Activated CD8-positive, alpha-beta memory T cell treated with anti-CD3 and anti-CD28 coated beads for 48 hours (primary cell): ENCODE results near the gene KANSL1.

Source experiments
- DNase-seq, 3 experiments: peaks; one replicate each; pipeline ENCODE4 v3.0.0-alpha.2; 2020; ENCODE audit warnings: low read depth in 2 of 3, low spot score in 2 of 3

KANSL1 gene

DNA sequence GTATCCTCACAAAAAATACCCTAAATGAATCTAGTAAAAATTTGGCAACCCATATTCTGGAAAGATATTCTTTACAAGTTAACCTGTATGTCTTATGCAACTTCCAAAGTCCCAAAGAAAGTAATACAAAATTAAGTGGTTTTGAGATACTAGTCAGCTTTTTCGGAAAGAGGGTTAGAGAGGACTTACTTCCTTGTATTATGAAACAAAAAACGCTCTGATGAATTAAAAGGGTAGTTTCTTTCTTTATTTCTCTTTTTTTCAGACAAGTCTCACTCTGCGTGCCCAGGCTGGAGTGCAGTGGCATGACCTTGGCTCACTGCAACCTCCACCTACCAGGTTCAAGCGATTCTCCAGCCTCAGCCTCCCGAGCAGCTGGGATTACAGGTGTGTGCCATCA, 51.6 kb downstream of the KANSL1 start:
- DNase-seq: no peak

DNA sequence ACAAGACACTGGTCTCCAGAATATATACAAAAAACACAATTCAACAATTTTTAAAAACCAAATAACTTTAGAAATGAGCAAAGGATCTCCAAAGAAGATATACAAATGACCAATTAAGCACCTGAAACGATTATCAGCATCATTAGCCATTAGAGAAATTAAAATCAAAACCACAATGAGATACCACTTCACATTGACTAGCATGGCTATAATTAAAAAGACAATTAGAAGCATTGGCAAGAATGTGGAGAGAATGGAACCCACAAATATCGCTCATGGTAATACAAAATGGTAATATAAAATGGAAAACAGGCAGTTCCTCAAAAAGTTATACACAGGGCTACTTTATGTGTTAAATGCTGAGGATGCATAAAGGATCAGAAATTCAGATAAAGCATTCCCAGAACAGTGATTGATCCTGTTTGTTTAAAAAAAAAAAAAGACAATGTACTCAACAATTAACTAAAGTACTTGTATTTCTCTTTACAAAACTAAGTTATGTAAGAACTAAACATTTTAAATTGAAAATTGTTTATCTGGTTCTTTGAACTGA, 52.5 kb downstream of the KANSL1 start:
- DNase-seq: no peak

DNA sequence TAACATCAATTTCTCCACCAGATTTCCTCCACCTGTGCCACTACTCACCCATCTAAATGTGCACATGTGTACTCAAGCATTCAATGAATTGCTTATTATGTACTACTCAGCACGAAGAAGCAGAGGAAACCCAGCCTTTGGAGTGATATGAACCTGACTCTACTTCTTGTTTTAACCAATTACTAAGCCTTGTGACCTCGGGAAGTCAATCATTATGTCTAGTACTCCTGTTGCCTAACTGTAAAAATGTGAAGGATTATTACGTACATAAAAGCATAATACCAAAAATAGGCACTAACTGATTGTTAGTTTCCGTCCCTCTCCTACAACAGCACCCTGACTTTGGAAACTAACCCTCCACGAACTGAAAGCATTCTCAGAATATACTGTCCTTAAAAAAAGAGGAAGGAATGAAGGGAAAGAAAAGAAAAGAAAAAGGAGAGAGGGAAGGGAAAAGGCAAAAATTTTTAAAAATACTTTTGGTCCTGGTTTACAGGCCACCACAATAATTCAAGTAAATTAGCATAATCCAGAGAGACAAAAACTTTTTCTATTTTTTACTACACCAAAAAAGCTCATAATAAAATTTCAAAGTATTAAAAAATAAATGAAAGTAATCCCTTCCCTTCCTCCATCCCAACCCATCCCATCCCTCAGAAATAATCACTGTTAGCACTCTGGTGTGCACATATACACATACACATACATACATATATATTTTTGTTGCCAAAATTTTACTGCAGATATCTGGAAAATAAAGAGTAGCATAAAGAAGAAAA, 53.6 kb downstream of the KANSL1 start:
- DNase-seq: no peak

DNA sequence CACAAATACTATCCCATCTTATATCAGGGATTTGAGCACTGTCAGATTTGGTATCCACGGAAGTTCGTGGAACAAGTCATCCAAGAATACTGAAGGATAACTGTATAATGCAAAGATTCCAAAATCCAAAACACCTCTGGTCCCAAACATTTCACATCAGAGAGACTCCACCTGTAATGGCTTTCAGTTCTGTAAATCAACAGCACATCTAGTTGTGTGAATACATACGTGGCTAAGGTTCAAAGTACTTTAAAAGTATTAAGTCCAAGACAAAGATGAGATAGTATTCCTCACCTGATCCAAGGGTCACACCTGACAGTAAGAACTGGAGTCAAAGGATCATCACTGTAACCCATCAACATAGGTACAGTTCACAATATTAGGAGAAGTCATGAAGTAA, 54.8 kb downstream of the KANSL1 start:
- no peak for DNase-seq

DNA sequence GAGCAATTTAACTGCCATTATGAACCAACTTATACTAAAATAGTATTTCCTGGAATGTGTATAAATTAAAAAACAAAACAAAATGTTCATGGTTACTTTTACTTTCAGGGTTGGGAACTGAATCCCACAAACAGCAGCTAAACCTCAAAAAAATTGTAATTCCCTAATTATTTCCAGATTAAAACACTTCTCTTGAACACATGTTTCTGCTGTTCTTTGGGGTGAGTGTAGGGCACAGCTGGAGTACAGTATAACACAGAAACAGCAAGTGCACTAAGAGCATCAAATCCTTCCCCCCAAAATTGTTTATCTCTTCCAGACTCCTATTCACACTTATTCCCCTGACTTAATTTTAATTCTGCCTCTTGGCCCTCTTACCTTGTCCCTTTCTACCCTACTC, 56.4 kb downstream of the KANSL1 start:
- DNase-seq: no peak

DNA sequence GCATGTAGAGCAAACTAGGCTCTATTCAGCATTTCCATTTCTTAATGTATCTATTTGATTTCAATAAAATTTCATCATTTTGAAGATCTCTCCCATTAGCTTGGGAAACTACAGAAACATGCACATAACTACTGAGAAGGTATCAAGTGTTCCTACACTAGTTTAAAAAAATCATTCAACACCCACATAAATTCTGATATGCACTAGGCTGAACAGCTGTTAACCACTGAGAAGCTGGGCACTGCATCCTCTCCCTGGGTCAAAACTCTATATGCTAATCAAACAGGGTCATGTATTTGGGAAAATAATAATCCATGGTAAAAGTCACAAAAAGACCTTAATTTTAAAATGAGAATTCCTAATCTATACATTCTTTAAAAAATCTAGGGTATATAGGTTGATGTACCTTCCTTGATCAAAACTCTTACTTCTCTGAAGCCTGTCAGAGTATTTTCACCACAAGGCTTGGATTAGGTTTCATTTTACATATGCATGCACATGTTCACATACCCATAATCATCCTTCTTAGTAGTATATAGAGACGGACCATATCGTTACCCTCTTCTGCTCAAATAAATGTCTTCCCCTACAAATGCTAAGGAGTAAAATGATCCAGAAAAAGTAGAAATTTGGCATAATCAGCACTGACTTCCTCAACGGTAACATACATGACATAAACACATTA, 57.2 kb downstream of the KANSL1 start:
- no peak for DNase-seq

DNA sequence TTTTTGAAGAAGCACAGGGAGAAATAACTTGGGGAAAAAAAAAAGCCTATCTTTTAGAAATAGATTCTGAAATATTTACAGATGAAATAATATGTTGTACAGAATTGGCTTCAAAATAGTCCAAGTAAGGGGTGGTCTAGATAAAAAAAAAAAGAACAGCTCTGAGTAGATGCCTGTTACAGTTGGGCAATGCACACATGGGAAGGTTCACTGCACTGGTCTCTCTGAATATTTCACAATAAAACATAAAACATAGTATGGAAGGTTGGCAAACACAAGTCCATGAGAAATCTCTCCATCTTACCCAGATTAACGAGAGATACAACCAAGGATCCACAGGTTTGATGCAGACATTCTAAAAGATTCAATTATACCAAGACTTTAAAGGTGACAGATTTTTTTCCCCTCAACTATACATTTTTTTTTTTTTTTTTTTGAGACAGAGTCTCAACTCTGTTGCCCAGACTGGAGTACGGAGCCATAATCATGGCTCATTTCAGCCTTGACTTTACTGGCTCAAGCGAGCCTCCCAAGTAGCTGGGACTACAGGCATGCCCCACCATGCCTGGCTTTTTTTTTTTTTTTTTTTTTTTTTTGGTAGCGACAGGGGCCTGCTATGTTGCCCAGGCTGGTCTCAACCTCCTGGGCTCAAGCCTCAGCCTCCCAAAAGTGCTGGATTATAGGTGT, 58.0 kb downstream of the KANSL1 start:
- DNase-seq: no peak

DNA sequence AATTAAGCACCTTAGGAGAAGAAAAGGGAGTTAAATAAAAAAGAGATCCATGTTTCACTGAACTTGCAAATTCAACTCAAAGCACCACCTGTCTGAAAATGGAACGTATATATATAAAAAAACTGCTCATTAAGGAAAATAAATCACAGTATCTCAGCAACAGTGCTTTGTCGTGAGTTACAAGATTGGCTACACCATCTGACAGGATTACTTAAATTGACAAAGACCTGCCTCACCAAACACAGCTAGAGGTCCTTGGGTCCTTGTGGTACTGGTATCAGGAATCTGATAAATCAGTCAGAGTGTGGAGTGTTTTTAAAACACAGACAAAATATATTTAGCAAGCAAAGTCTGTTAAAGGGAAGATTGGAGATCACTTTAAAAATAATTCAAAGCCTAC, 63.9 kb downstream of the KANSL1 start:
- DNase-seq: no peak

DNA sequence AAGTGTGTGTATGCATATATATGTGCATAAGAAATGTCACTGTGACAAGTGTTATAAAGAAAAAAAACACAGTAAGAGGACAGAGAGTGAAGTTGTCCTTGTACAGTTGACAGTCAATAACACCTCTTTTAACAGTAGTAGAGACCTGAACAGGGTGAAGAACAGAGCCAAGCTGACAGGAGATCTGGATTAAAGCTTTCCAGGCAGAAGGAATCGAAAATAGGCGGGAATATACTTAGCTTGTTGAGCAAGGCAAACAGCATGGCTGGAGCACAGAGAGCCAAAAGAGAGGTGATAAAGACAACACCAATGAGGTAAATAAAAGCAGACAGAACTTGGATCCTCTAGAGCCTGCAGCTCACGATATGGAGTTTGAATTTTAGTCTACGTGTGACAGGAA, 64.8 kb downstream of the KANSL1 start:
- no peak for DNase-seq

DNA sequence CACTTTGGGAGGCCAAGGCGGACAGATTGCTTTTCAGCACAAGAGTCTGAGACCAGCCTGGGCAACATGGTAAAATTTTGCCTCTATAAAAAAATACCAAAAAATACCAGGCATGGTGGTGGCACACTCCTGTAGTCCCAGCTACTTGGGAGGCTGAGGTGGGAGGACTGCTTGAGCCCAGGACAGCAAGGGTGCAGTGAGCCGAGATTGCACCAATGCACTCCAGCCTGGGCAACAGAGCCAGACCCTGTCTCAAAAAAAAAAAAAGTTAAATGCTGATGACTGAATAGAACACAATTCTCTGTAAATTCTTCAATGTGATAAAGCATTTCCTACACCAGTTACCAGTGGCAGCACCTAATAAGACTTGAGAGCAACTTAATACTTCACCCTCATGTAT, 65.7 kb downstream of the KANSL1 start:
- no peak for DNase-seq

DNA sequence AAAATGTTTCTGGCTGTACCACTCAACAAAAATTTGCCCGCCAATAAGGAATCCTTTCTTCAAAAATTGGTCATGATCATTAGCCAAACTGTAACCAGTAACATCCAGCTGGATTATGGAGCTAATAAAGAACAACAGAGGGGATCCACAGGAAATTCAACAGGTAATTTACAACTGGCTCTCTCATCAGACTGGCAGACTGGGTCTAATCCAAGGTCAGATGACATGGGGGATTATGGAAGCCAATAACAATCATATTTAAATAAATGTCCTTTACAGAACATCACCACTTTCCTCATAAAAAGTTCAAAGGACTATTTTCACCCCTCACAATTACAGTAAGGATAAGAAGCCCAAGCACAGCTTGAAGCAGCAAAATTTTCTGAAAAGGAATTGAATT, 66.4 kb downstream of the KANSL1 start:
- DNase-seq: no peak

DNA sequence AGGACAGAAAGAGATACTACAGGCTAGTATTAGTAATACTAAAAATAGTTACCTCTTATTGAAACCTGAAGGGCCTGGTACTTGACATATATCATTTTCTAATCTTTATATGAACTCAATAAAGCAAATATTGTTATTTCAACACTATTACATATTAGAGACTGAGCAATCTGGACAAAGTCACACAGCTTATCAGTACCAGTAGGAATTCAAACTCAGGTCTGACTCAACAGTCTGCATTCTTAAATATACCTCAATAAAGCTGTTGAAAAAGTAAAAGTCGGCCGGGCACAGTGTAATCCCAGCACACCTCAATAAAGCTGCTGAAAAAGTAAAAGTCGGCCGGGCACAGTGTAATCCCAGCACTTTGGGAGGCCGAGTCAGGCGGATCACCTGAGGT, 67.4 kb downstream of the KANSL1 start:
- no peak for DNase-seq

DNA sequence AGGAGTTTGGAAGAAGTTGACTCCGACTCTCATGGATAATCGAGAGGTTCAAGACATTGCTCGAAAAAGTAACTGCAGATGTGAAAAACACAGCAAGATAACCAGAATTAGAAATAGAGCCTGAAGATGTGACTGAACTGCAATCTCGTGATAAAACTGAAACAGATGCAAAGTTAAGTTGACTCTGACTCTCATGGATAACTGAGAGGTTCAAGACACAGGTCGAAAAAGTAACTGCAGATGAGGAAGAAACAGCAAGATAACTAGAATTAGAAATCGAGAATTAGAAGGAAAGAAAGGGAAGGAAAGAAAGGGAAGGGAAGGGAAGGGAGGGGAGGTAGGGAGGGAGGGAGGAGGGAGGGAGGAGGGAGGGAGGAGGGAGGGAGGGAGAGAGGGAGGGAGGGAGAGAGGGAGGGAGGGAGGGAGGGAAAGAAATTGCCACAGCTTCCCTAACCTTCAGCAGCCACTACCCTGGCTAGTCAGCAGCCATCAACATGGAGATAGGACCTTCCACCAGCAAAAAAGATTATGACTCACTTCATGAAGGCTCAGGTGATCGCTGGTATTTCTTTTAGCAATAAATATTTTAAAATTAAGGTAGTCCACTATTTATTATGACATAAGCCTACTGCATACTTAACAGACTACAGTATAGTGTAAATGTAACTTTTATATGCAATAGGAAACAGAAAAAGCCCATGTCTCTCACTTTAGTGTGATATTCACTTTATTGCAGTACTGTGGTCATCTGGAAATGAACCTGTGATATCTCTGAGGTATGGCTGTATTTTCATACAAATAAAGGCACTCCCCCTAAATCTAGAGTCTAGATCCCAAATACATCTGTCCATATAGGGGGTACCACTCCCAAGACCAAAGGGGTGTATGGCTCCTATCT, 68.3 kb downstream of the KANSL1 start:
- no peak for DNase-seq

DNA sequence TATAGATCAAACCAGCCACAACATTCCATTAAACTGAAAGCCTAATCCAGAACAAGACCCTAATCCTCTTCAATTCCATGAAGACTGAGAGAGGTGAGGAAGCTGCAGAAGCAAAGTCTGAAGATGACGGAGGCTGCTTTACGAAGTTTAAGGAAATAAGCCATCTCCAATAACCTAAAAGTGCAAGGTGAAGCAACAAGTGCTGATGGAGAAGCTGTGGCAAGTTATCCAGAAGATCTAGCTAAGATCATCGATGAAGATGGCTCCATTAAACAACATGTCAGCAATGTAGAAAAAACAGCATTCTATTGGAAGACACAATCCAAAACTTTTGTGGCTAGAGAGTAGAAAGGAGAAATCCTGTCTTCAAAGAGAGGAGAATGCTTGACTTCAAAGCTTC, 69.6 kb downstream of the KANSL1 start:
- no peak for DNase-seq

DNA sequence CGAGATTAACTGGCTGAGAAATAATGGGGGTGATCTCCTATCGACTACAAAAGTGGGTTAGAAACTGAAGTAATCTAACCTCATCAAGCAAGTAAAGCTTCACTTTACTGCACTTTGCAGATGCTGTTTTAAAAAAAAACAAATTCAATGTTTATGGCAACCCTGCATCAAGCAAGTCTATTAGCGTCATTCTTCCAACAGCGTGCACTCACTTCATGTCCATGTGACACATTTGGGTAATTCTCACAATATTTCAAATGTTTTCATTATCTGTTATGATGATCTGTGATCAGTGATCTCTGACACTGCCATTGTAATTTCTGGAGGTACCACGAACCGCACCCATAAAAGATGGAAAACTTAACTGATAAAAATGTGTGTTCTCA, 70.8 kb downstream of the KANSL1 start:
- no peak for DNase-seq

DNA sequence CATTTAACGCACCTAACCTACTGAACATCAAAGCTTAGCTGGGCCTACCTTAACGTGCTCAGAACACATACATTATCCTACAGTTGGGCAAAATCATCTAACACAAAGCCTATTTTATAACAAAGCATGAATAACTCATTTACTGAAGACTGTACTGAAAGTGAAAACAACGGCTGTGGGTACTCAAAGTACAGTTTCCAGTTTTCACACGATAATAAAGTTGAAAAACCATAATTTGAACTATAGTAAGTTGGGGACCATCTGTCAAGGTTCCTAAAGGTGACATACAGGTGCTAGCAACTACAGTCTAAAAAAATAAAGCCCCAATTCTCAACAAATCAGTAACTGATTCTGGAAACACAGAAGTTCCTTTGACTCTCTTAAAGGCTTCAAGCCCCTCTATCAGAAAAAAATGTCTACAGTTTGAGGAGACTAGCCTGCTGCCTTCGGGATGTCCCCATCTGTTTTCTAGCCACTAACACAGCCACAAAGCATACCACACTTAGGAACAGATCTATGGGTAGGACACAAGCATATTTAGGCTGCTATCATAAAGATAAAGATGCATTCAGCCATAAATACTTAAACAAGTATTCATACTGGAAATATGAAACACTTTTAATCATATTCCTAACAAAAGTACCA, 71.3 kb downstream of the KANSL1 start:
- DNase-seq: no peak

DNA sequence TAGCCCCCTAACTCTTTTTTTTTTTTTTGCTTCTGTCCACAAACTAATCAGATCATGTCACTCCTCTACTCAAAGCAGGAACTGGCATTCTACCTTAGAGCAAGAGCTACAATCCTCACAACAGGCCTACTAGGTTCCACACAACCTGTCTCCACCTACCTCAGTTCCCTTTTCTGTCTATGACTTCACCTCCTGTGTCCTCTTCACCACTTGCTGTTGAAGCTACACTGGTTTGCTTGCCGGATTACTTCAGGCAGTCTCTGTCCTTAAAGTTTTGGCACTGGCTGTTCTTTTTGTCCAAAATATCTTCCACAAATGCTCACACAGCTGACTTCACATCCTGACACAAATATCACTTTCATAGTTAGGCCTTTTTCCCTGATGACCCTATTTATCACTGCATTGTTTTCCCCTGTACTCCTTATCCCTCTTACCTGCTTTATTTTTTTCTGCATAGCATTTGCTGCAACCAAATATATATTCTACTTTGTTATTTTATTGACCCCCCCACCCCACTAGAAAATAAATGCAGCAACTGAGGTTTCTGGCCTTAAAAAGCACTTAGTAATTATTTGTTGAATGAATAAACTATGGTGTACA, 72.0 kb downstream of the KANSL1 start:
- no peak for DNase-seq

DNA sequence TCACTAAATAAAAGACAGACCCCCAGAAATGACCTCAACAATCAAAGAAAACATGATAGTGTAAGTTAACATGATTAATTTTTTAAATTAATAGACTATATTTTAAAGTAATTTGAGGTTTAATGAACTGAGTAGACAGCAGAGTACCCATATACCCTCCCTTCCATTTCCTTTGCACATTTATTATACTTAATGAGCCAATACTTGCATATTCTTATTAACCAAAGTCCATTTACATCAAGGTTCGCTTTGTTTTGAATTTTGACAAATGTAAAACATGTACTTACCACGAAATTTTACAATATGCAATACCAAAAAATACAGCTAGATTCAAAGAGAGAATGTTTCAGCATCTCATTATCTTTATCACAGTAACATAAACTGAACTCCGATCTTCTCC, 72.7 kb downstream of the KANSL1 start:
- no peak for DNase-seq

DNA sequence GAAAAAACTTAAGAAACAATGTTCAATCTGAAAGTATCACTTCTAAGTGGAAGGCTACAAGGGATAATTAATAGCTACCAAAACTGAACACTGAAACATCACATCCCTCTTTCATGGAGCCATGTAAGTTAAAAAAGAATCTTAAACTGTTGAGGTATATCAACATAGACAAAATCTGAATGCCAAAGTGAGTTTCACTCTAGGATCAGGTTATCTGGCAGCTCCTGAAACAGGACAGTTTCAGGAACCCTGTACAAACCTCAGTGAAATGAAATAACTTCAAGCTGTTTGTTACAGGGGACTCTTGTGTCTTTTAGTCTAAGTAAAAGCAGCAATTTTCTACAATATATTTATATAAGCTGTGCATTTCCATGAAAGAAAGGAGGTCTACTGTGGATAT, 73.2 kb downstream of the KANSL1 start:
- DNase-seq: no peak

DNA sequence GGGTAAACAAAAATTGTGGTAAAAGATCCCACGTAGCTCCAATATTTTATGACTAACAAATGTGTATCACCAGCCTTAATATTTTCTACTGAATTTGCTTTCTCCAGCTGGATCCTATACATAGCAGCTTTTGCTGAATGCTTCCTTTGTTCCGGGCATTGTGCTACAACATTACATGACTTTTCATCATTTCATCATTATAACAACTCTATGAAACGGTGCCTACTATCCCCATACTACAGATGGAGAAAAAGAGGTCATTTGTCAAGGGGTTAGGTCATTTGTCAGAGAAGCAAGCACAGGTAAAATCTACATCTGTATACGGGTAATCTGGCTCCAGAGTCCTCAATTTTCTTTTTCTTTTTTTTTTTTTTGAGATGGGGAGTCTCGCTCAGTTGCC, 74.3 kb downstream of the KANSL1 start:
- DNase-seq: no peak
